IPS-20b (cell line): Measurements from ENCODE around the gene POLDIP2.

Experiments used
- H3K27ac ChIP-seq: one replicate; pipeline ENCODE4 v1.5.1; 2013; ENCODE audit warnings: low read length
- H3K27me3 ChIP-seq: 2 replicates; pipeline ENCODE4 v1.6.1; 2013; ENCODE audit warnings: mild to moderate bottlenecking, low read length, inconsistent platforms; ENCODE audit not compliant: insufficient read depth
- H3K36me3 ChIP-seq: 2 replicates; pipeline ENCODE4 v1.6.1; 2013; ENCODE audit warnings: low read depth, mild to moderate bottlenecking, inconsistent platforms, low read length, moderate library complexity; ENCODE audit not compliant: insufficient read depth
- H3K4me1 ChIP-seq: 2 replicates; pipeline ENCODE4 v1.6.1; 2013; ENCODE audit warnings: mild to moderate bottlenecking, control low read depth, inconsistent platforms, low read length, moderate library complexity; ENCODE audit not compliant: insufficient read depth
- H3K4me3 ChIP-seq: 2 replicates; pipeline ENCODE4 v1.5.1; 2013; ENCODE audit warnings: mild to moderate bottlenecking, low read length, inconsistent platforms
- H3K9ac ChIP-seq: 2 replicates; pipeline ENCODE4 v1.6.1; 2013; ENCODE audit warnings: low read depth, mild to moderate bottlenecking, inconsistent platforms, low read length, moderate library complexity
- H3K9me3 ChIP-seq: 2 replicates; pipeline ENCODE4 v1.6.1; 2013; ENCODE audit warnings: mild to moderate bottlenecking, low read depth, low read length, inconsistent platforms; ENCODE audit not compliant: insufficient read depth

Gene POLDIP2

GRCh38 chr17:28331891-28332420 is 25.4 kb downstream of the POLDIP2 start:
- H3K27me3 ChIP-seq, result no peaks in the 10 kb centered on the region
- no peaks in the 10 kb centered on the region for H3K9me3 ChIP-seq
- H3K4me1 ChIP-seq, result peaks cover 5% of the 10 kb centered on the region; the same call in 1 of the 2 replicates
- H3K4me3 ChIP-seq, result no peak overlapping the region
- H3K27ac ChIP-seq, result no peak overlapping the region
- peaks cover 25% of the 10 kb centered on the region for H3K36me3 ChIP-seq
- no peak overlapping the region for H3K9ac ChIP-seq

DNA sequence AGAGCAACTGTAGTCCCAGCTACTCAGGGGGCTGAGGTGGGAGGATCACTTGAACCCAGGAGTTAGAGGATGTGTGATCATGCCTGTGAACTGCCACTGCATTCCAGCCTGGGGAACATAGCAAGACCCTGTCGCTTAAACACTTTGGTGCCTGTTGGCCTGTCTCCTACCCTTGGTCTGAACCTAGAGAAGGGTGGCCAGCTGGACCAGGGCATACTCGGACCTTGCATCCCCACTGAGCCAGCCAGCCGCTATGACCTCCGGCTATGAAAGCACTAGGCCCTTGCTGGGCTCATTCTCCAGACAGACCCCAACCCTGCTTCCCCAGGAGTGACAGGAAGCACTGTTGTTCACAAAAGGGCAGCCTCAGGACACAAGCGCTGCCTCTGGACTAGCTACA is 26.7 kb downstream of the POLDIP2 start:
- Histone ChIP-seq H3K36me3 (peaks cover 38% of the 10 kb centered on the region), H3K9ac (no peak overlapping the region), H3K4me3 (no peak overlapping the region), H3K9me3 (no peaks in the 10 kb centered on the region), H3K27me3 (no peaks in the 10 kb centered on the region), H3K27ac (no peak overlapping the region), H3K4me1 (no peaks in the 10 kb centered on the region)

- Histone ChIP-seq H3K4me1 (peaks cover 2% of the 10 kb centered on the region; the same call in 1 of the 2 replicates), H3K9ac (no peak overlapping the region), H3K4me3 (no peak overlapping the region), H3K27me3 (no peaks in the 10 kb centered on the region), H3K27ac (no peak overlapping the region), H3K9me3 (no peaks in the 10 kb centered on the region), H3K36me3 (peaks cover 52% of the 10 kb centered on the region)
Observed at GRCh38 chr17:28328325-28328724, 29.0 kb downstream of the POLDIP2 start.

GRCh38 chr17:28327709-28328108 is 29.6 kb downstream of the POLDIP2 start:
- H3K4me3 ChIP-seq, result no peak overlapping the region
- no peaks in the 10 kb centered on the region for H3K27me3 ChIP-seq
- no peak overlapping the region for H3K9ac ChIP-seq
- no peak overlapping the region for H3K27ac ChIP-seq
- peaks cover 2% of the 10 kb centered on the region; the same call in 1 of the 2 replicates for H3K4me1 ChIP-seq
- peaks cover 54% of the 10 kb centered on the region for H3K36me3 ChIP-seq
- no peaks in the 10 kb centered on the region for H3K9me3 ChIP-seq

GRCh38 chr17:28327031-28327607 is 30.2 kb downstream of the POLDIP2 start:
- H3K36me3 ChIP-seq, result peaks cover 58% of the 10 kb centered on the region
- H3K27me3 ChIP-seq, result no peaks in the 10 kb centered on the region
- H3K4me3 ChIP-seq, result no peak overlapping the region

DNA sequence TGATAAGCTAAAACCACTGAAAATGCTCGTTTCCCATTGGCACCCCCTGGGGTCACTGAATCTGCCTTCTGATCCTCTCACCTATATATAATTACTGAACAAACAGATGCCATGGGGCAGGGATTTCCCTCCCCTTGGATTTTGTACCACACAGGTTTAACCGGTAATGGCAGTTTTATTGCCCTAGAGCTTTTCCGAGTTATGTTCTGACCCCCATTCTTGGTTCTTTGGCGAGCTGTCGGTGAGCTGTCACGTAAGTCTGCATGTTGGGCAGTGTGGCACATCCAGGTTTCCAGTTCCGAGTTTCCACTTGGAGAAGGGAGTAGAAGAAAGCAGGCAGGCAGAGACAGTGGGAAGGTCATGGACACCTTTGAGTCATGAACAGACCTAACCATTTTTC is 31.2 kb downstream of the POLDIP2 start:
- no peak overlapping the region for H3K27ac ChIP-seq
- H3K4me1 ChIP-seq, result peaks cover 3% of the 10 kb centered on the region
- no peaks in the 10 kb centered on the region for H3K9me3 ChIP-seq
- no peak overlapping the region for H3K9ac ChIP-seq
- peaks cover 58% of the 10 kb centered on the region for H3K36me3 ChIP-seq
- no peaks in the 10 kb centered on the region for H3K27me3 ChIP-seq
- H3K4me3 ChIP-seq, result no peak overlapping the region

More at GRCh38 chr17:28327031-28327607, 30.2 kb downstream of the POLDIP2 start:
- Histone ChIP-seq H3K9me3 (no peaks in the 10 kb centered on the region), H3K27ac (no peak overlapping the region), H3K9ac (no peak overlapping the region), H3K4me1 (peaks cover 2% of the 10 kb centered on the region; the same call in 1 of the 2 replicates)

DNA sequence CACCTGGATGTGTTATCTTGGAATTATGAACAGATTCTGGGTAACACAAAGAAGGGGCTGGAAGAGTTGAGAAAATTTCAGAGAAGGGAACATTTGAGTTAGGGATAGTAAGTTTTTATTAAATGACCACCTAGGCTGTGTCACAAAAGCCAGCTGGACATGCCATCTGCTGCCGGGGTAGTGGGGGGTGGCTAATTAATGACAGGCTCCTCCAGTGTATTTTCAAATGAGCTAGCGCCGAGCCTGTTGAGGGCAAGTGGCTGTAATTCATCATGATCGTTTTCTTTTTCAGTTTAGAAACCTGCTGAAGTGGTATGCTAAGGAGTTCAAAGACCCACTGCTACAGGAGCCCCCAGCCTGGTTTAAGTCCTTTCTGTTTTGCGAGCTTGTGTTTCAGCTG is 32.1 kb downstream of the POLDIP2 start:
- Histone ChIP-seq H3K27ac (no peak overlapping the region), H3K4me3 (no peak overlapping the region), H3K9ac (no peak overlapping the region), H3K27me3 (no peaks in the 10 kb centered on the region), H3K4me1 (peaks cover 12% of the 10 kb centered on the region), H3K36me3 (peaks cover 66% of the 10 kb centered on the region), H3K9me3 (no peaks in the 10 kb centered on the region)

- Histone ChIP-seq H3K9me3 (no peaks in the 10 kb centered on the region), H3K4me1 (peaks cover 14% of the 10 kb centered on the region), H3K4me3 (no peak overlapping the region), H3K9ac (no peak overlapping the region), H3K27ac (no peak overlapping the region), H3K27me3 (no peaks in the 10 kb centered on the region), H3K36me3 (peaks cover 67% of the 10 kb centered on the region)
Observed at GRCh38 chr17:28324781-28325180, 32.5 kb downstream of the POLDIP2 start.

- Histone ChIP-seq H3K27ac (no peak overlapping the region), H3K27me3 (no peaks in the 10 kb centered on the region), H3K9ac (no peak overlapping the region), H3K4me1 (peaks cover 14% of the 10 kb centered on the region), H3K4me3 (no peak overlapping the region), H3K9me3 (no peaks in the 10 kb centered on the region), H3K36me3 (peaks cover 65% of the 10 kb centered on the region)
Observed at GRCh38 chr17:28324267-28324745, 33.0 kb downstream of the POLDIP2 start.

GRCh38 chr17:28320215-28321061 is 36.9 kb downstream of the POLDIP2 start:
- Histone ChIP-seq H3K27me3 (no peaks in the 10 kb centered on the region; the same call in 1 of the 2 replicates), H3K27ac (no peak overlapping the region), H3K4me3 (peak overlapping the region; percentile 95), H3K4me1 (peaks cover 21% of the 10 kb centered on the region), H3K36me3 (peaks cover 26% of the 10 kb centered on the region), H3K9ac (peak overlapping the region; percentile 92), H3K9me3 (no peaks in the 10 kb centered on the region)

DNA sequence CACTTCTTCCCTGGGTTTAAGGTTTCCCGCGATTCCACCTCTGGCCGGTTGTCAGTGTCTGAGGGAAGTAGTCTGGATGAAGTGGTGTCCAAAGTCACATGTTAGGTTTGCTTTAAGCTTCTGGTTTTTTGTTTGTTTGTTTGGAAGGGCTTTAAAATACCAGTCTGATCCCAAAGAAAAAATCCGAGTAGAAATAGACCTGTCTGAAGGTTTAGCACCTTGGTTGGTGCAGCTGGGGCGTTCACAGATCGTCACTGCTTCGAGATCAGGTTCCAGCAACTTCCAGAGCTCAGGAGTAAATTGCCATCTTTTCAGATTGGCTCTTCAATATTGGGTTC is 37.8 kb downstream of the POLDIP2 start:
- peak overlapping the region; percentile 95 for H3K4me3 ChIP-seq
- H3K9me3 ChIP-seq, result no peaks in the 10 kb centered on the region
- no peaks in the 10 kb centered on the region; the same call in 1 of the 2 replicates for H3K27me3 ChIP-seq
- peak overlapping the region; percentile 92 for H3K9ac ChIP-seq
- peaks cover 18% of the 10 kb centered on the region; the same call in 1 of the 2 replicates for H3K36me3 ChIP-seq
- H3K4me1 ChIP-seq, result peaks cover 21% of the 10 kb centered on the region
- peak overlapping the region; percentile 62 for H3K27ac ChIP-seq
